Endothelial cell (in vitro differentiated cells): Measurements from ENCODE around the gene ZFAND3. TPM values are rescaled to one million over a fixed set of nuclear protein-coding genes. Genes with fewer than 3 reads are reported as not detected.

Experiments used
- DNase-seq: peaks from one replicate; pipeline ENCODE4 v3.0.0; 2021; ENCODE audit warnings: low spot score
- H3K27ac Mint-ChIP-seq: one replicate; pipeline ENCODE4 v1.8.0; 2021; ENCODE audit warnings: mixed read lengths, inconsistent platforms; ENCODE audit not compliant: unreplicated experiment
- H3K27me3 Mint-ChIP-seq: one replicate; pipeline ENCODE4 v1.8.0; 2021; ENCODE audit warnings: mild to moderate bottlenecking, moderate library complexity, mixed read lengths, inconsistent platforms; ENCODE audit not compliant: unreplicated experiment
- H3K36me3 Mint-ChIP-seq: one replicate; pipeline ENCODE4 v1.8.0; 2021; ENCODE audit warnings: mild to moderate bottlenecking, low read depth, mixed read lengths, inconsistent platforms; ENCODE audit not compliant: unreplicated experiment
- H3K4me1 Mint-ChIP-seq: one replicate; pipeline ENCODE4 v1.8.0; 2021; ENCODE audit warnings: mild to moderate bottlenecking, mixed read lengths, inconsistent platforms; ENCODE audit not compliant: unreplicated experiment
- H3K4me3 Mint-ChIP-seq: one replicate; pipeline ENCODE4 v1.8.0; 2021; ENCODE audit warnings: mild to moderate bottlenecking, mixed read lengths, inconsistent platforms; ENCODE audit not compliant: unreplicated experiment
- H3K9me3 Mint-ChIP-seq: one replicate; pipeline ENCODE4 v1.8.0; 2021; ENCODE audit warnings: mixed read lengths, inconsistent platforms; ENCODE audit not compliant: unreplicated experiment
- total RNA-seq: library from RNA; stranded (reverse); fragmentation: NEBNext Ultra II Directional; extraction: Animal tissue kit (Norgen Biotek cat#: 25700); gene quantifications from one replicate; pipeline ENCODE4 v1.2.1, GENCODE V29; 2021; ENCODE audit not compliant: unreplicated experiment
- TF ChIP-seq, protein P1 (sequence below): fragments of 200-600 bp; sonication (generic); IDR thresholded peaks from one replicate; pipeline ENCODE4 v1.5.0; 2021; ENCODE audit warnings: antibody characterized with exemption; ENCODE audit not compliant: unreplicated experiment

Gene ZFAND3
- total RNA-seq, 1 donor from 2014 or later: 96.3 TPM

DNA sequence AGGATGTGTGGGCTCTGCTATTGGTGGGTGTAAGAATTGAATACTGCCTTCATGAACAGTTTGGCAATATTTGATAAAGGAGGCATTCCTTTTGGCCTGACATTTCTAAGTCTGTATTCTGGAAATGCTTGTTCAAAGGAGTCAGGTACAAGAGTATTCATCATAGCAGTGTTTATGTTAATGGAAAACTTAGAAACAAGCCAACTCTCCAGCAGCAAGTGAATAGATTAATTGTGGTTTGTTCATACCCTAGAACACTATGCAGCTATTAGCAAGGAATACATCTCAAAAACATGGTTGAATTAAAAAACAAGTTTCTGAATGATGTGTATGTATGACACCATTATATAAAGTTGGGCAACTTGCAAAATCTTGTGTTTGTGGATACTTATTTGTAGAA lies 195.8 kb downstream of the ZFAND3 start:
- H3K4me1 Mint-ChIP-seq: no peaks in the 10 kb centered on the region
- DNase-seq: no peak
- no peaks in the 10 kb centered on the region for H3K9me3 Mint-ChIP-seq
- H3K4me3 Mint-ChIP-seq: no peak overlapping the region
- H3K36me3 Mint-ChIP-seq: peaks cover 3% of the 10 kb centered on the region
- TF ChIP-seq, protein P1, sequence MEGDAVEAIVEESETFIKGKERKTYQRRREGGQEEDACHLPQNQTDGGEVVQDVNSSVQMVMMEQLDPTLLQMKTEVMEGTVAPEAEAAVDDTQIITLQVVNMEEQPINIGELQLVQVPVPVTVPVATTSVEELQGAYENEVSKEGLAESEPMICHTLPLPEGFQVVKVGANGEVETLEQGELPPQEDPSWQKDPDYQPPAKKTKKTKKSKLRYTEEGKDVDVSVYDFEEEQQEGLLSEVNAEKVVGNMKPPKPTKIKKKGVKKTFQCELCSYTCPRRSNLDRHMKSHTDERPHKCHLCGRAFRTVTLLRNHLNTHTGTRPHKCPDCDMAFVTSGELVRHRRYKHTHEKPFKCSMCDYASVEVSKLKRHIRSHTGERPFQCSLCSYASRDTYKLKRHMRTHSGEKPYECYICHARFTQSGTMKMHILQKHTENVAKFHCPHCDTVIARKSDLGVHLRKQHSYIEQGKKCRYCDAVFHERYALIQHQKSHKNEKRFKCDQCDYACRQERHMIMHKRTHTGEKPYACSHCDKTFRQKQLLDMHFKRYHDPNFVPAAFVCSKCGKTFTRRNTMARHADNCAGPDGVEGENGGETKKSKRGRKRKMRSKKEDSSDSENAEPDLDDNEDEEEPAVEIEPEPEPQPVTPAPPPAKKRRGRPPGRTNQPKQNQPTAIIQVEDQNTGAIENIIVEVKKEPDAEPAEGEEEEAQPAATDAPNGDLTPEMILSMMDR: no peak
- peaks cover 2% of the 10 kb centered on the region for H3K27me3 Mint-ChIP-seq
- no peak overlapping the region for H3K27ac Mint-ChIP-seq

DNA sequence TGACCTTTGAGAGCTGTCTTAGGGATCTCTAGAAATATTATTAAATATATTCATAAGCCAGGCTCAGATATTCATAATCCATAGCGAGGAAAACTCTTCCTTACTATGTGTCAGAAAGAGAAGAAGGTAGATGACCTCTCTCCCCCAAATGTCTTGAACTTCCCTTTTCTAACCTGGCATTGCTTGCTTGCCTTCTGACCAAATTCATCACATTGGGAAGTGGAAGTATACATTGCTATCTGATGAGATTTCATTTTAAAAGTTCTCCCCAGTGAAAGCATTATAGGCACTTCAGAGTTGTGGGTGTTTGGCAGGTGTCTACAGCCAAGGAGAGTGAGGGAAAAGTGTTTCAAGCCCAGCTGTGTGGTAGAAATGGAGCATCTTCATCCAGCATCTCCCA lies 197.3 kb downstream of the ZFAND3 start:
- H3K27ac Mint-ChIP-seq: no peak overlapping the region
- H3K4me1 Mint-ChIP-seq: no peaks in the 10 kb centered on the region
- H3K9me3 Mint-ChIP-seq: no peaks in the 10 kb centered on the region
- DNase-seq: no peak
- no peak overlapping the region for H3K4me3 Mint-ChIP-seq
- peaks cover 2% of the 10 kb centered on the region for H3K36me3 Mint-ChIP-seq
- TF ChIP-seq, protein P1: no peak
- peaks cover 2% of the 10 kb centered on the region for H3K27me3 Mint-ChIP-seq

DNA sequence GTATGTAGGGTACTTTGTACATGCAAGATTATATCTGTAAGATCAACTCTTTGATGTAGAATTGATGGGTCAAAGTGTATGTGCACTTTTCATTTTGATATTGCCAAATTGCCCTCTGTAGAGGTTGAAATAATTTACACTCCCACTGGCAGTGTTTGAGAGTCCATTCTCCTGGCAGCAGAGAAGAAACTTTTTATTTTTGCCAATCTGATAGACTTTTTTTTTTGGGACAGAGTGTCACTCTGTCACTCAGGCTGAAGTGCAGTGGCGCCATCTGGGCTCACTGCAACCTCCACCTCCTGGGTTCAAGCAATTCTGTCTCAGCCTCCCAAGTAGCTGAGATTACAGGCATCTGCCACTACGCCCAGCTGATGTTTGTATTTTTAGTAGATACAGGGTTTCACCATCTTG lies 199.2 kb downstream of the ZFAND3 start:
- TF ChIP-seq, protein P1: no peak
- no peak for DNase-seq
- Mint-ChIP-seq H3K4me3 (no peak overlapping the region), H3K4me1 (no peaks in the 10 kb centered on the region), H3K27ac (no peak overlapping the region), H3K27me3 (peaks cover 2% of the 10 kb centered on the region), H3K36me3 (peaks cover 2% of the 10 kb centered on the region), H3K9me3 (no peaks in the 10 kb centered on the region)

DNA sequence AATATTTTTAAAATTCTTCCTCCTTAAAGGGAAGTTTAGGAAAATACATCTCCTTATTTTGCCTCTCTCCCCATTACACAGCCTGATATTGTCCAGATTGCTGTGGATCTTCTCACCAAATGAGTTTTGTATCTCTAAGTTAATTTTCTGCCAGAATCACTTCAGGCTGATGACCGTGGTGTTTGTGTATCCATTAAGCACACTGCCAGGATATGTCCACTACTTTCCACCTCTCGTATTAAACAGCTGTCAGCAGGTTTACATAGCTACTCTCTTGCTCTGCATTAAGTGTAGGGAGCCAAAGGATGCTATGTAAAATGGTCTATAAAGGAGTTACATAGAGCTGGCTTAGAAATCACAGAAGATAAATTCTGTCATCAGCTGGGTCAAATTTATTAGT lies 201.1 kb downstream of the ZFAND3 start:
- TF ChIP-seq, protein P1: no peak
- no peak for DNase-seq
- no peaks in the 10 kb centered on the region for H3K9me3 Mint-ChIP-seq
- peaks cover 2% of the 10 kb centered on the region for H3K27me3 Mint-ChIP-seq
- no peak overlapping the region for H3K4me3 Mint-ChIP-seq
- H3K4me1 Mint-ChIP-seq: no peaks in the 10 kb centered on the region
- H3K27ac Mint-ChIP-seq: no peak overlapping the region
- H3K36me3 Mint-ChIP-seq: no peaks in the 10 kb centered on the region

DNA sequence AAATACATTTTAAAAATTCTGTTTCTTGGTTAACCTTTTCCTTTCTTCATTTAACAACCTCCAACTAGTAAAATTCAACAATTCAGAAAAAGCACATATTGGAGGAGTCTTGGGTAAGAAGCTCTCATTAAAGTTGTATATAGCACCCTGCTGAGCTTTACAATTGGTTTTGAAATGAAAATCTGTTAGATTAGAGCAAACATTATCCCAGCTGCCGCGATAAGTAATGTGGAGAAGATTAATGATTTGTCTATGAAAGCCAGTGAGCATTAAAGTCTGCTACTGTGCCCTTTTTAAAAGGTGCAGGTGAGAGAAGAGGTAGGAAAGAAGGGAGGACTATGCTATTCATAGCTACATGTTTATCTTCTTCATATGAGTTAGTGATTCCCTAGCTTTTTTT lies 201.5 kb downstream of the ZFAND3 start:
- peaks cover 2% of the 10 kb centered on the region for H3K27me3 Mint-ChIP-seq
- H3K36me3 Mint-ChIP-seq: no peaks in the 10 kb centered on the region
- DNase-seq: no peak
- no peak overlapping the region for H3K4me3 Mint-ChIP-seq
- no peaks in the 10 kb centered on the region for H3K9me3 Mint-ChIP-seq
- TF ChIP-seq, protein P1: no peak
- H3K27ac Mint-ChIP-seq: no peak overlapping the region
- H3K4me1 Mint-ChIP-seq: no peaks in the 10 kb centered on the region
